Measurements from ENCODE around the gene CNOT2.

DNA sequence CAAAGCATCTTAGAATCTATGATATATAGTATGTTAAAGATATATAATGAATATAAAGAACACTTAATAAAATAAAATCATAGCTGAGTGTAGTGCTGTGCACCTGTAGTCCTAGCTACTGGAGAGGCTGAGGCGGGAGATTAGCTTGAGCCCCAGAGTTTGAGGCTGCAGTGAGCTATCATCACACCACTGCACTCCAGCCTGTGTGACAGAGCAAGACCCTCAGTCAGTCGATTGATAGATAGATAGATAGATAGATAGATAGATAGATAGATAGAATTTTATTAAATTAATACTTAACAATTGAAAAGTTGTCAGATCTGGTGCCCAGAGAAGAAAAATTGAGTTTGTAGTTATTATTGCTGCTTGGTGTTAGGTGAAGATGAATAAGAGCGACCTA is 40.0 kb downstream of the CNOT2 start:
- TF ChIP-seq CTCF (IDR thresholded peaks at IDR 0.05) (no peak), POLR2A (IDR thresholded peaks at IDR 0.05) (no peak)
